ENCODE results near the gene ARSB.
"Not testable (repeated sequence)": the region's sequence is repeated elsewhere in the genome, so short reads cannot be mapped to it uniquely, and the experiment has no call there.

ARSB gene

GRCh38 chr5:78953092-78953800 is 31.9 kb downstream of the ARSB start:
- no peak for DNase-seq (ENCODE audit: low spot score)

DNA sequence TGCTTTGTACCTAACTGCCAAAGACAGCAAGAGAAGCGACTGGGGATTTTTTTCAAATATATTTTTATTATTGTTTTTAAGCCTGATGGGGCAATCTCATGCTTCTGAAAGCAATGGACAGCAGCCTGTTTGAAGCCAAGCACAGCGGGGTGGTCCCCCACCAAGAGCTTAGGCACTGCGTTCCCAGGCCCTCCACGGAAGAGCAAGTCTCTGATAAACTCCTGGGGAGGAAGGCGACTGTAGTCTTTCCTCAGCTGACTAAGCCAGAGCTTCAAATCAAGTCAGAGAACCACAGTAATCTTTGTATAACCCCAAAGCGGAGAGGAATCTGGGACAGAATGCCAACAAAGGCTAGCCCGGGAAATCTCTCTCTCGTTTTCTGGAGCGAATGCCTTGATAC is 54.4 kb downstream of the ARSB start:
- no peak for DNase-seq (ENCODE audit: low spot score)

GRCh38 chr5:78929833-78930232 is 55.3 kb downstream of the ARSB start:
- DNase-seq (ENCODE audit: low spot score): no peak

DNA sequence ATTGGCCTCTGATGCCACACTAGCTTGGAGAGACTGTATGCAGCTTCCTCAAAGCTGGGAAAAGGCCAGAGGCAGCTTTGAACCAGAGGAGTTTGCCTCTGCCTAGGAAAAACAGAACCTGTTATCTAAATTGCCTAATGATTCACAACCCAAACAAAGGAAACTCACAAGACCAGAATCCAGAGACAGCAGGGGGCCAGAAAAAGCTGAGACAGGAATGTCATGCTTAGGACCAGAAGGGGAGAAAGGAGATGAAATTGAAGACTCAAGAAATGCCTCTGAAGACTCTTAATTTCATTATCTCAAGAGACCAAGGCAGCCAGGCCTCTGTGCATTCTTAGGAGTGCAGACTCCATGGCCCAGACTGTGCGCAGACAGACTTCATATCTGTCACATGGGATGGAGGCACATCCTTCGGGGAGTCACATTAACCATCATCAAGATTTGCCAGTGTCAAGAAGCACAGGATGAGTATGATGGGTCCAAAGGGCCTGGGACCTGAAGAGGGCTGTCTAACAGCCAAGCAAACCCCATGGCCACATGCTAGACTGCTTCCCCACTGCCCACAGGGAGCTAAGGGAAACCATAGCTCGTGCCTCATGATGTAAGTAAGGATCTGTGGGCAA is 57.3 kb downstream of the ARSB start:
- DNase-seq (ENCODE audit: low spot score): no peak

GRCh38 chr5:78926252-78926651 is 58.9 kb downstream of the ARSB start:
- no peak for DNase-seq (ENCODE audit: low spot score)

DNA sequence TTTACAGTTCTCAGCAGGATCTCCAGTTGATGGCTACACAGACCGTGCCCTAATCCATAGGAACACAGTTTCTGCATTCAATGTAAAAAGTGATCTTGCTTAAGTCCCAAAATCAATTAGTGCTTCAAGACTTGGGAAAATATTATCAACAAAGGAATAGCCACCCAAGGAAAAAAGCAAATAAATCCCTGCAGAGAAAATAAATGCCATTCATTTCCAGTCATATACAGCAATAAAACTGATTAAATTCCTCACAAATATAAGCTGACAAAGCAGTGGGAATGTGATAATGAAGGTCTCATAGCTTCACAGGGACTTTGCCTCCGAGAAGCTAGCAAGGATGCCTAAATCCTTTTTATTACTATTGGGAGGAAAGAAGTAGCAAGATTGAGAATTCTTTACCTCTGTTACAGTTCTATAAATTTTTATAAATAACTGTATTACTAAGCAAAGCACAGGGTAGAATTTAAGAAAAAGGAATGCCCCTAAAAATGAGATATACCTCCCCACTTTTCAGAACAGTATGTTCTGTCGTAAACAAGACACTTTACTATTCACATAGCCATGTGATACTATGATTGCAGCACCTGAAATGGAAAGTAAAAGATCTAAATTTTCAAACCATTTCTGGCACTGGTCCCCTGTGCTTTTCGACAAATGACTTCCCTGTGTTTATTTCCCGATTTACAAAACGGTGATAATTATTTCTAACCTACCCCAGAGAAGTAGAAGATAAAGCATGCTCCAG is 59.8 kb downstream of the ARSB start:
- no peak for DNase-seq (ENCODE audit: low spot score)

DNA sequence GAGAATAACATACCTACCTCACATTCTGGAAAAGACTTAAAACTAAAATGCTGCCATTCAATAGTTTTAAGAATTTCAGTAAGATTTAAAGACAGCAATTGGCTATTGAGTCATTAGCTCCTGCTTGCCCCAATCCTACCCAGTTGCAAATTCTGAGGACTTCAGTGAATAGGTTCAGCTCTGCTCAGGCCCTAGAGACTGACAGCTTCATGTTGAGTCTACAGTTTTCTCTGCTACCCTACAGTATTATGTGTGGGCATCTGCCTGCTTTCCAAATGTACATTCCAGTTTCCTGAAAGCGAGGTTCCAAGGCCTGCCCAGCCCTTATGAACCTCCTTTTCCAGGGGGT is 61.5 kb downstream of the ARSB start:
- DNase-seq (ENCODE audit: low spot score): no peak

GRCh38 chr5:78922879-78923621 is 62.1 kb downstream of the ARSB start:
- no peak for DNase-seq (ENCODE audit: low spot score)

DNA sequence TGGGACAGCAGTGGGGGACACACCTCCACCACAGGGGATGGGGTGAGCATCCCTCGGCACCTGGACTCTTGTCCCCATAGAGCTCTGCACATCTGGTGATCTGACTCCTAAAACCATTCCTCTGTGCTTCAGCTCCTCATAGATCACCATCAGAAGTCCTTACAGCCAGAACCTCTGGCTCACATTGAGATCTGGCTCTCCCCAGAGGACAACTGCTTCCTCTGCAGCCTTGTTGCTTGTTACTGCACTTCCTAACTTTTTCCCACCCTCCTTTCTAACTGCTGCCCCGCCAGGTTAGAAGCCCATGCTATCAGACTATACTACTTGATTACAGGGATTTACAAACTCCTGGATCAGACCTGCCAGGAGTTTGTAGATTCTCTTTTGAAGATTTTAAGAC is 64.5 kb downstream of the ARSB start:
- DNase-seq (ENCODE audit: low spot score): no peak

DNA sequence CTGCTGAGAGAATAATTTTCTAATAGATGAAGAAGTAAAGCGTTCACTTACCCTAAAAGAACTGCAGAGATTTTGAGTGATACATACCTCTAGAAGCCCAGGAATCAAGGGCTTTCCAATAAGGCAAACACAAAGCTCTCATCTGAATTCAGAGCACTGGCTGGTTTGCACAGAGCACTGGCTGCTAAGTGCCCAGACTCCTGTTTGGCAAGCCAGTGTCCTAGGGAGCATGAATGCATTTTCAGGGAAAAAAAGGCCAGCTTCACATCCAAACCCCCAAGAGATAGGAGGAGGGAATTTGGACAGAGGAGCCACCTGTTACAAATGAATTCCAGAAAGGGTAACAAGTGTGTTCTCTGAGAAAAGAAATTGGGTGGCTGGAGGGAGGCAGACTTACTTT is 65.3 kb downstream of the ARSB start:
- no peak for DNase-seq (ENCODE audit: low spot score)

- DNase-seq (ENCODE audit: low spot score): no peak
These were observed 69.1 kb downstream of the ARSB start for GRCh38 chr5:78916044-78916443.

GRCh38 chr5:78915170-78915569 is 69.9 kb downstream of the ARSB start:
- DNase-seq (ENCODE audit: low spot score): no peak

- no peak for DNase-seq (ENCODE audit: low spot score)
These were observed 72.3 kb downstream of the ARSB start for GRCh38 chr5:78912811-78913210.

- no peak for DNase-seq (ENCODE audit: low spot score)
These were observed 72.9 kb downstream of the ARSB start for GRCh38 chr5:78912085-78912771.

- not testable (repeated sequence) for DNase-seq (ENCODE audit: low spot score)
These were observed 75.7 kb downstream of the ARSB start for GRCh38 chr5:78909224-78909983.

GRCh38 chr5:78908173-78909061 is 76.7 kb downstream of the ARSB start:
- DNase-seq (ENCODE audit: low spot score): peak; percentile 52

DNA sequence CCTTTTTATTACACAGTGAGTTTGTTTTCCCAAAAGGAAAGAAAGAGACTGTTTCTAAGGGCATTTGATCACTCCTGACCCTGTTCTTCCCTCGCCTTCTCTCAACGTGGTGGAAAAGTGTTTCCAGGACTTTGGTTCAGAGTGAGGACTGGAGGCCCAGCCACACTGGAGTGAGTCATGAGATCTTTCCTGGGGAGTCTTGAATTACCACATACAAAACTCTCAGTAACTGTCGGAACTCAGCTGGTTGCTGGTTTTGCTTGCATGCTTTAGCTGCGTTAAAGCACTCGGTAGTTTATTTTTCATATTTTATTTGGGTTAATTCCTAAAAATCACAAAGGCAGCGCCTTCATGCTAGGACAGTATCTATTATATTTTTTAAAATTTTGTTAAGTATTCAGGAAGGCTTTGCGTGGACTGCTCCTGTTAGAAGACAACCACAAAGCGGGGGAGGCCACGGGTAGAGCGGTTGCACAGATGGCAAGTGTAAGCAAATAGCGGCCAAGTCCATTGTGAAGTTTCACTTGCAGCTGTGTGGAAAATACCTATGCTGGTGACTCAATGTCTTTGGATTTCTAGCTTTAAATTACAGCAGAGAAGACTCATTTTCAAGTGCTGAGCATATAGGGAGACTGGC is 77.7 kb downstream of the ARSB start:
- no peak for DNase-seq (ENCODE audit: low spot score)

DNA sequence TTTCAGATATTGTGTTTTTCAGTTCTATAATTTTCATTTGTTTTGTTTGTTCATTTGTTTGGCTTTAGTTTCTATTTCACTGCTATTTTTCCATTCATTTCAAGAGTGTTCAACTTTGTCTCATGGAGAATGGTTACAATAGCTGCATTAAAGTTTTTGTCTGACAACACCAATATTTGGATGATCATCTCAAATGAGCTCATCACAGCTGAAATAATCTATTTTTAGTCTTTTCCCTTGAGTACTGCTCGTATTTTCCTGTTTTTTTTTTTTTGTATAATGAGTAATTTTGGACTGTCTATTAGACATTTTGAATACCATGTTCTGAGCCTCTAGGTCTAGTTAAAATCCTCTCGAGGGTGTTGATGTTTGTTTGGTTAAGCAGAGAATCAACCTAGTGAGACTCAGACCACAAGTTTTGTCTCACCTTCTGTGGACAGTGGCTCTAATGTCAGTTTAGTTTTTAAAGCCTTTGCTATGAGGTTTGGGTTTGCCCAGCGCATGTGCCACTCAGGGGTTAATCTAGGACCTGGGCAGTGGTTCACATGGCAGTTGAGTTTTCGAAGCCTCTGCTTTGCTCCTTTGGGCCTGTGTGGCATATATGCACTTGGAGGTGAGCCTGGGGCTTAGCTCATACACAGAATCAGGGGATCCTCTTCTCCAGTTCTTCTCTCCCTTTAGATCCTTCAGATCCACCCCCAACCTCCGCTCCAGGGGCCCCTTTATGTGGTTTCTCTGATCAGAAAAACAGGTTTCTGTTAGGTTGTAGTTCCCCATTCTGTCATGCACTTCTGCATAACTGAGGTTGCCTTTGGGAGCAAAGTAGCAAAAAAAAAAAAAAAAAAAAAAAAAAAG is 79.8 kb downstream of the ARSB start:
- DNase-seq (ENCODE audit: low spot score): no peak

- DNase-seq (ENCODE audit: low spot score): no peak
These were observed 81.2 kb downstream of the ARSB start for GRCh38 chr5:78903861-78904260.

Measured in HuH-7 (cell line).